Keratinocyte (primary cell): ENCODE measurements around the gene LRRC4C. TPM values are rescaled to one million over a fixed set of nuclear protein-coding genes. Genes with fewer than 3 reads are reported as not detected.
"Not testable (repeated sequence)": the region's sequence is repeated elsewhere in the genome, so short reads cannot be mapped to it uniquely, and the experiment has no call there.

ENCODE experiments used
- DNase-seq: peaks from one replicate; pipeline ENCODE4 v3.0.0-alpha.2; 2011; ENCODE audit warnings: low read depth, missing footprints, low spot score
- FAIRE-seq: peaks from 2 replicates; lab custom pipeline; 2011; peaks lifted over from hg19 to GRCh38; lab: Jason Lieb, UNC
- H2AFZ ChIP-seq: 2 replicates; pipeline ENCODE4 v1.6.0; 2012; ENCODE audit warnings: low read length, control low read depth, inconsistent platforms; ENCODE audit not compliant: control insufficient read depth
- H3K27ac ChIP-seq: 2 replicates; pipeline ENCODE4 v1.5.1; 2011; ENCODE audit warnings: low read length; ENCODE audit not compliant: control insufficient read depth, insufficient read depth
- H3K27me3 ChIP-seq: 3 replicates; pipeline ENCODE4 v1.6.0; 2011; ENCODE audit warnings: low read length; ENCODE audit not compliant: control insufficient read depth, insufficient read depth; ENCODE audit errors: extremely low read depth
- H3K36me3 ChIP-seq, 2 experiments: 2 replicates in 1 of 2; 3 replicates in 1 of 2; pipeline ENCODE4 v1.5.1; 2011; ENCODE audit warnings: low read length in 2 of 2, mild to moderate bottlenecking in 1 of 2; ENCODE audit not compliant: control insufficient read depth in 2 of 2, insufficient read depth in 2 of 2; ENCODE audit errors: extremely low read depth in 1 of 2
- H3K4me1 ChIP-seq: 3 replicates; pipeline ENCODE4 v1.5.1; 2011; ENCODE audit warnings: low read length; ENCODE audit not compliant: control insufficient read depth, insufficient read depth; ENCODE audit errors: extremely low read depth
- H3K4me2 ChIP-seq: 3 replicates; pipeline ENCODE4 v1.6.0; 2011; ENCODE audit warnings: low read depth, low read length; ENCODE audit not compliant: control insufficient read depth, insufficient read depth; ENCODE audit errors: extremely low read depth
- H3K4me3 ChIP-seq, 3 experiments: fragments of 200-600 bp in 1 of 3; sonication (generic) in 1 of 3; 2 replicates in 2 of 3; 3 replicates in 1 of 3; pipeline ENCODE4 v1.5.1; 2011 to 2016; ENCODE audit warnings: low read length in 3 of 3, mild to moderate bottlenecking in 3 of 3, control low read depth in 2 of 3, inconsistent platforms in 1 of 3, low read depth in 1 of 3, mixed read lengths in 1 of 3, mixed run types in 1 of 3, moderate library complexity in 1 of 3; ENCODE audit not compliant: control insufficient read depth in 2 of 3, insufficient read depth in 2 of 3; ENCODE audit errors: extremely low read depth in 1 of 3
- H3K79me2 ChIP-seq: 2 replicates; pipeline ENCODE4 v1.6.0; 2012; ENCODE audit warnings: low read length; ENCODE audit not compliant: control insufficient read depth, insufficient read depth
- H3K9ac ChIP-seq: 3 replicates; pipeline ENCODE4 v1.6.0; 2011; ENCODE audit warnings: low read length; ENCODE audit not compliant: control insufficient read depth, insufficient read depth; ENCODE audit errors: extremely low read depth
- H3K9me1 ChIP-seq: 3 replicates; pipeline ENCODE4 v1.6.0; 2011; ENCODE audit warnings: low read length; ENCODE audit not compliant: control insufficient read depth, insufficient read depth; ENCODE audit errors: extremely low read depth
- H3K9me3 ChIP-seq: 2 replicates; pipeline ENCODE4 v1.5.1; 2012; ENCODE audit warnings: low read depth, low read length; ENCODE audit not compliant: control insufficient read depth
- H4K20me1 ChIP-seq: 3 replicates; pipeline ENCODE4 v1.6.0; 2011; ENCODE audit warnings: low read length; ENCODE audit not compliant: control insufficient read depth, insufficient read depth; ENCODE audit errors: extremely low read depth
- EZH2 ChIP-seq: IDR thresholded peaks from one replicate; pipeline ENCODE4 v1.6.1; 2012; ENCODE audit warnings: inconsistent platforms, mild to moderate bottlenecking, low read length, moderate library complexity
- dilution Hi-C: fragments of 300-500 bp; cut with MboI; formaldehyde crosslinking; loops from one replicate; pipeline ENCODE4 v1.7.0; 2020; ENCODE audit warnings: low sequenced_read_pairs; ENCODE audit not compliant: extremely low pct_ligation_motif_present
- polyA plus RNA-seq, 5 experiments: library from polyadenylated mRNA; depleted of rRNA in 3 of 5; stranded (reverse) in 3 of 5; stranded (forward) in 1 of 5; unstranded in 1 of 5; fragments of >200 nt; gene quantifications; 1 replicate in 1 of 5; 2 replicates in 3 of 5; 3 replicates in 1 of 5; pipeline versions ENCODE4 v1.2.1 to v1.2.3, GENCODE V29; 2011 to 2012; ENCODE audit warnings: missing spikeins in 2 of 5, low read depth in 1 of 5, low replicate concordance in 1 of 5
- TF ChIP-seq, protein P1 (sequence below), 3 experiments: IDR thresholded peaks in 1 of 3; conservative IDR thresholded peaks in 1 of 3; optimal IDR thresholded peaks in 1 of 3; 2 replicates in 2 of 3; 3 replicates in 1 of 3; pipeline versions ENCODE3 to v1.5.1; 2011; ENCODE audit warnings: low read length in 3 of 3, mild to moderate bottlenecking in 3 of 3, moderate library complexity in 2 of 3, control low read depth in 1 of 3, inconsistent platforms in 1 of 3; ENCODE audit not compliant: insufficient read depth in 2 of 3; ENCODE audit errors: extremely low read depth in 1 of 3

The LRRC4C gene
- polyA plus RNA-seq, 1 donor (not counting 4 experiments of a cell fraction or from before 2014, with no cell fraction given), result not detected

GRCh38 chr11:41020259-41020658 is 439.2 kb downstream of the LRRC4C start:
- no peaks in the 10 kb centered on the region for H3K4me1 ChIP-seq
- no peaks in the 10 kb centered on the region for H3K79me2 ChIP-seq
- FAIRE-seq (no peak), DNase-seq (no peak)
- H3K9ac ChIP-seq, result no peak overlapping the region
- TF ChIP-seq, protein P1, sequence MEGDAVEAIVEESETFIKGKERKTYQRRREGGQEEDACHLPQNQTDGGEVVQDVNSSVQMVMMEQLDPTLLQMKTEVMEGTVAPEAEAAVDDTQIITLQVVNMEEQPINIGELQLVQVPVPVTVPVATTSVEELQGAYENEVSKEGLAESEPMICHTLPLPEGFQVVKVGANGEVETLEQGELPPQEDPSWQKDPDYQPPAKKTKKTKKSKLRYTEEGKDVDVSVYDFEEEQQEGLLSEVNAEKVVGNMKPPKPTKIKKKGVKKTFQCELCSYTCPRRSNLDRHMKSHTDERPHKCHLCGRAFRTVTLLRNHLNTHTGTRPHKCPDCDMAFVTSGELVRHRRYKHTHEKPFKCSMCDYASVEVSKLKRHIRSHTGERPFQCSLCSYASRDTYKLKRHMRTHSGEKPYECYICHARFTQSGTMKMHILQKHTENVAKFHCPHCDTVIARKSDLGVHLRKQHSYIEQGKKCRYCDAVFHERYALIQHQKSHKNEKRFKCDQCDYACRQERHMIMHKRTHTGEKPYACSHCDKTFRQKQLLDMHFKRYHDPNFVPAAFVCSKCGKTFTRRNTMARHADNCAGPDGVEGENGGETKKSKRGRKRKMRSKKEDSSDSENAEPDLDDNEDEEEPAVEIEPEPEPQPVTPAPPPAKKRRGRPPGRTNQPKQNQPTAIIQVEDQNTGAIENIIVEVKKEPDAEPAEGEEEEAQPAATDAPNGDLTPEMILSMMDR (optimal IDR thresholded peaks at IDR 0.05 in 1 of 3, IDR thresholded peaks at IDR 0.05 in 1 of 3, conservative IDR thresholded peaks at IDR 0.05 in 1 of 3; ENCODE audit: extremely low read depth in 1 of 3, insufficient read depth in 2 of 3, low read length in 3 of 3), result no peak
- no peak for TF ChIP-seq EZH2
- no peaks in the 10 kb centered on the region for H4K20me1 ChIP-seq
- H3K27me3 ChIP-seq, result no peaks in the 10 kb centered on the region
- H2AFZ ChIP-seq, result no peak overlapping the region
- H3K9me3 ChIP-seq, result no peaks in the 10 kb centered on the region
- H3K27ac ChIP-seq, result no peak overlapping the region
- H3K4me3 ChIP-seq, result no peak overlapping the region
- no peaks in the 10 kb centered on the region for H3K9me1 ChIP-seq
- no peak overlapping the region for H3K4me2 ChIP-seq
- dilution Hi-C loops, result no loop called here
- H3K36me3 ChIP-seq, result no peaks in the 10 kb centered on the region

GRCh38 chr11:41019666-41020065 is 439.8 kb downstream of the LRRC4C start:
- H4K20me1 ChIP-seq, H3K27me3 ChIP-seq, H3K4me1 ChIP-seq, H3K4me3 ChIP-seq, H3K79me2 ChIP-seq, H2AFZ ChIP-seq, H3K9me3 ChIP-seq, H3K27ac ChIP-seq, dilution Hi-C loops, H3K4me2 ChIP-seq, FAIRE-seq, H3K9me1 ChIP-seq, DNase-seq, H3K36me3 ChIP-seq, H3K9ac ChIP-seq: not testable (repeated sequence)

DNA sequence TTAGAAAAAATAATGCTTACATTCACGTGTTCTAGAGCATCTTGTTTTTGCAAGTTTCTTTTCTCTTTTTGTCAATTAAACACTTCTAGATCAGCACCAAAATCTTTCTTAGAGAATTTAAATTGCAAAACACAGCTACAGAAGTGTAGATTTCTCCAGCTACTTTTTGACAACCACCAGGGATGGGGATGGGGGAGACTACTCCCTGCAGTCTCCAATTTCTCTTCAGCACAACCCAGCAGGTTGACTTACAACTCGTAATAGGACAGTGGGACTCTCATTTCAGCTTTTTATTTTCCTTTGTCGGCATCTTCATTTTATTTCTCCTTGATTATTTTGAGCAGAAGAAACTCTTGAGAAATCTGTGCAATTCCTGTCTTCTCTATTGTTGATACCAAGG is 441.2 kb downstream of the LRRC4C start:
- no peaks in the 10 kb centered on the region for H3K27me3 ChIP-seq
- DNase-seq, result no peak
- H3K27ac ChIP-seq, result no peak overlapping the region
- H3K9me1 ChIP-seq, result no peaks in the 10 kb centered on the region
- TF ChIP-seq, protein P1 (optimal IDR thresholded peaks at IDR 0.05 in 1 of 3, IDR thresholded peaks at IDR 0.05 in 1 of 3, conservative IDR thresholded peaks at IDR 0.05 in 1 of 3; ENCODE audit: extremely low read depth in 1 of 3, insufficient read depth in 2 of 3, low read length in 3 of 3), result no peak
- TF ChIP-seq EZH2, result no peak
- no peak for FAIRE-seq
- H3K36me3 ChIP-seq, result no peaks in the 10 kb centered on the region
- H2AFZ ChIP-seq, result no peak overlapping the region
- no peak overlapping the region for H3K9ac ChIP-seq
- H4K20me1 ChIP-seq, result no peaks in the 10 kb centered on the region
- no peaks in the 10 kb centered on the region for H3K79me2 ChIP-seq
- H3K4me1 ChIP-seq, result no peaks in the 10 kb centered on the region
- H3K4me2 ChIP-seq, result no peak overlapping the region
- H3K9me3 ChIP-seq, result no peaks in the 10 kb centered on the region
- dilution Hi-C loops, result no loop called here
- H3K4me3 ChIP-seq, result no peak overlapping the region
